GM10266 (cell line): ENCODE measurements around the gene KISS1.

Experiments
- DNase-seq: peaks from one replicate; pipeline ENCODE4 v3.0.0; 2012; ENCODE audit errors: extremely low spot score
- CTCF ChIP-seq: IDR thresholded peaks from 2 replicates; pipeline ENCODE4 v1.5.1; 2012; ENCODE audit warnings: mild to moderate bottlenecking, low read depth; ENCODE audit not compliant: control insufficient read depth, insufficient read depth; ENCODE audit errors: missing control alignments

The KISS1 gene

DNA sequence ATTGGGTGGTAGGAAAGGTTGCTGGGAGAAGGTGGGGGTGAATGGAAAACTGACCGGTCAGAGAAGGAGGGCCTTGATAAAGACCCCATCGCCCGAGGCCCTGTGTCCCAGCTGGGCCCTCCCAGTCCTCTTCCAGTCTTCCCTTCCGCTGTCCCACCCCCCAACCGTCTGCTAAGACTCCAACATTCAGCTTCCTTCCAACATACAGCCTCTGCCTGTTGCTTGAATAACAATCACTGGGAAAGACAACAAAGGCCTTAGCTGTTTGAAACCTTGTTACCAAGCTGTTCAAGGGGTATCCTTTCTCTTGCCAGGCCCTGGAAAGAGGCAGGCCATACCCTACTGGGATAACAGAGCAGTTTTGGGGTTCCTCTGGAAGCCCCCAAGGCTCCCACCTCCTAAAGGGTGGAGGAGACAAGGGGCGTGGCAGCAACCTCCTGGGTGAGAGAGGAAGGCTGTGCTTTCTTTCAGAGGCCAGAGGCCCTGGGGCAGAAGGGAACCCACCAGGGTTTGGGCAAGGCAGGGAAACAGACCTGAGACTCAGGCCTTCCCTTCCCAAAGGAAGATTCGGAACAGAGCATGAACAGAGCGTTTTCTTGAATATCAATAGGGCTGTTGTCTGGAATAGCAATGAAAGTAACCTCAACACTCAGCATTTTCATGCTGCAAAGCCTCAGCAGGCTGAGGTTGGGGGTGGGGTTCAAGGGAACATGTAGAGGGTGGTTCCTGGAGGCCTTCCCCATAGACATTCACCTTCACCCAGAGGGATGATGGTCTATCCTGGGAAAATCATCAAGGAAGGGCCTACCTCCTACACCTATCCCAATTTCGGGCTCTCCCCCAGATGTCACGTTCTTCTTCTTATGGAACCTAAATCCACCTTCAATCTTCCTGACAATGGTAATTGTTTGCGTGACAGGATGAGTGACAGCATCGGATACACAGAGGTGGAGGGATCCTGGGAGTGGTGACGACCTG, 48.6 kb downstream of the KISS1 start:
- no peak for TF ChIP-seq CTCF
- no peak for DNase-seq

DNA sequence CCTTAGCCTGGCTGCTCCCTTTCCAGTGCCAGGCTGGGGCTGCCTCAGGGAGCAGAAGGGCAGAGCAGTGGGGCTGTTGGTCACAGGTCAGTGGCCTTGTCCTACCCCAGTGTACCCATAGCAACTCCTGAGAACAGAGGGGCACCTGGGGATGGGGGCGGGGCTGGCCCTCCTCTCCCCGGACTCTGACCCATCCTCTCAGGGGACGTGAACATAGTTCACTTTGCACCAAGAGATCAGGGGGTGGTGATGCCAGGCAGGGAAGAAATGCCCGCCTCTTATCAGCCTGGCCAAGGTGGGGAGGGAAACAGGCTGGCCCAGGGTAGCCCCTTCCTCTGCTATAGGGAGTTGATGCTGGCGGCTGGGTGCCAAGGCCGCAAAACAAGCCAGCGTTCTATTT, 49.3 kb downstream of the KISS1 start:
- TF ChIP-seq CTCF, result no peak
- DNase-seq, result no peak

DNA sequence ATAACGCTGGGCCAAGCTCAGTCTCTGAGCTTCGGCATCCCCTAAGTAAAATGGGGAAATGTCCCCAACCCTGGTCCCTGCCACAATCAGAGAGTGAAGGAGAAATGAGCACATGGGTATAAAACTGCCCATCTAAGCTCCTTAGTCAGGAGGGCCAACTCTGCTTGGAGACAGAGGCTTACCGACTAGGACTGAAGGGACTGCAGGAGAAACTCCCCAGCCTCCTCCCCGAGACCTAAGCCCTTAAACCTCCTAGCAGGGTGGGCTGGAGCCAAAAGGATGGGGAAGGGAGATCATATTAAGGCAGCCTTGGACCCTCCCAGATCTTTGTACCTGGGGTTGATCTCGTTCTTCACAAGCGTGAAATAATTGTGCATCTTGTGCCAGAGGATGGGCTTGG, 50.0 kb downstream of the KISS1 start:
- DNase-seq, result no peak
- no peak for TF ChIP-seq CTCF

GRCh38 chr1:204145033-204145504, 51.2 kb downstream of the KISS1 start:
- TF ChIP-seq CTCF, result no peak
- no peak for DNase-seq

DNA sequence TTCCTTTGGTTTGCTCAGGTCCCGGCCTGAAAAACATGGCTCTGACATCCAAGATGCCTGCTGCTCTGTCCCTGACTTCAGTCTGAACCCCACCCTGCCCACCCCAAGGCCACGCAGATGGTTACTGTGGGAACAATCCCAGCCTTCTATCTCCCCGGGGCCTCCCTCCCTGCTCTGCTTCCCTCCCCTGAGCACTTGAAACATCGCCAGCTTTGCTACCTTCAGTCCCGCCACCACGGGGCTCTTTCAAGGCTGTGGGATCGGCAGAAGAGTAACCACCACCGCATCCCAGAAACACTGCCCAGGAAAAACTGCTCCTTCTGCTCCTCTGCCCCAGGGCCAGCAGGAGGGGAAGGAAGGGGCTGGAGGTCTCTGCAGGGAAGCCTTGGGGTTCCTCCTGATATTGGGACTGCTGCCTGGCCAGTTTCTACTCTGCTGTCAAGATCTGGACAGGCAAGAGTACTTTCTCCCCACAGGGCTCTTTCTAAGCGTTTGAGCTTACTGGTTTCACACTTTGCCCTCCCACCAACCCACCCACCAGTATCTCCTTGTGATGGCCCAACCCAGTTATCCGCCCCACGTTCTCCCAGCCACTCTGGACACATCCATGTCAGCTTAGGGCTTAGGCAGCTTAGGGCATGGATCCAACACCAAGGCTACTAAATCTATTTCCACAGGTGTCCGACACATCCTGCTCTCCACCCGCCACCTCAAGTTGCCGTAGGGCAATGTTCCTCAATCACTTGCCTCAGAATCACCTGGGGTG, 52.8 kb downstream of the KISS1 start:
- DNase-seq, result no peak
- no peak for TF ChIP-seq CTCF

DNA sequence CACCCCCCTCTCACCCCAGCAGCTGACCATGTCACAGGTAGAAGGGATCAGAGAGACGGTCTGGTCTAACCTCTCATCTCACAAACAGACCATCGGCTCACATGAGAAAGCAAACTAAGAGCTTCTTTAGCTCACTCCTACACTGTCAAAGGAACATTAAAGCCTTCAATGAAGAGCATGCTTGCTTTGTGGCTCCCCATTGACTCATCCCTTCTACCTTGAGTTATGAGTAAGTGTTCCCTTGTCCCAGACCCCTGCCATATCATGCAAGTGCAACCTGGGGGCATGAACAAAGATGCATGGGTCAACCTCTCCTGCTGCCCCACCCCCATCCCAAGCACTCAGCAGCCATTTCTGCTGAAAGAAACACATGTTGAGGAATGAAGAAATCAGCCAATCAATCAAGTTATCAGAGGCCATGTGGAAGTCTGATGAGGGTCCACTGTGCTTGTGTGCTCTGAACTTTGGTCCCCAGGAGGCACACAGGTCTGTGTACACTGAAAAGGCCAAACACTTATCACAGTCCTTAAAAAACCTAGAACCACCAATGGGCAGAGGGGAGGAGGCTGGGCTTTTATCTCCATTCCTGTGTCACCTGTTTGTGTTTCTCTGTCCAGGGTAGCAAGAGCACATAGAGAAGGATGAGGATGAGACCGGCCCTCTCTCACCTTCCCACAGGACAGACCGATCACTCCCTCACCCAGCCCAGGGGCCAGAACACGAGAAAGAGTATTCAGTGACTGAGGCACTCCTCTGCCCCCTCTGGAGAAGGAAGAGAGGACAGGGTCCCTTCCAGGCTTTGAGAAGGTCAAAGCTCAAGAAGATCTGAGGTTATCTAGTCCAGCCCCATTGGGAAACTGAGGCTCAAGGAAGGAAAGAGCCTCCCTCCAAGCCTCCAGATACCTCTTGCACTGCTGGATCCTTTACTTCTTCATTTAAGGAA, 54.0 kb downstream of the KISS1 start:
- TF ChIP-seq CTCF, result no peak
- DNase-seq, result no peak
